Measurements from ENCODE around the gene CCDC30. TPM values are rescaled to one million over a fixed set of nuclear protein-coding genes. Genes with fewer than 3 reads are reported as not detected.

CCDC30 gene
- total and polyA plus RNA-seq, 2 experiments from 2014 or later, result 2.6 to 12.9 TPM

GRCh38 chr1:42477775-42478174, 14.7 kb downstream of the CCDC30 start:
- WGBS (ENCODE audit: low lambda C conversion rate, missing lambda C conversion rate), result 95% methylated on average over 3 of the region's 3 CpGs

GRCh38 chr1:42479621-42480020, 16.5 kb downstream of the CCDC30 start:
- Histone ChIP-seq H3K27me3 (no peaks in the 10 kb centered on the region), H3K4me3 (no peak overlapping the region), H3K4me1 (ENCODE audit: insufficient read depth) (no peaks in the 10 kb centered on the region), H3K27ac (no peak overlapping the region), H4K20me1 (ENCODE audit: insufficient read depth, poor library complexity, severe bottlenecking) (no peaks in the 10 kb centered on the region), H3K9me3 (ENCODE audit: low read depth) (no peaks in the 10 kb centered on the region), H3K79me2 (no peaks in the 10 kb centered on the region), H3K4me2 (no peak overlapping the region), H2AFZ (no peak overlapping the region), H3K36me3 (replicated peaks; ENCODE audit: insufficient read depth, low read depth) (no peaks in the 10 kb centered on the region), H3K9me2 (replicated peaks; ENCODE audit: insufficient read depth) (no peaks in the 10 kb centered on the region)
- DNase-seq (ENCODE audit: low spot score), result no peak
- TF ChIP-seq EZH2 (IDR thresholded peaks at IDR 0.05; ENCODE audit: borderline replicate concordance) (no peak), CTCF (IDR thresholded peaks at IDR 0.05; ENCODE audit: poor library complexity) (no peak), EZH2phosphoT487 (IDR thresholded peaks at IDR 0.05; ENCODE audit: low read depth, severe bottlenecking, unreplicated experiment) (no peak)
- WGBS (ENCODE audit: low lambda C conversion rate, missing lambda C conversion rate), result 79% methylated on average over 4 of the region's 4 CpGs

More at GRCh38 chr1:42477775-42478174, 14.7 kb downstream of the CCDC30 start:
- H3K4me1 ChIP-seq (ENCODE audit: insufficient read depth), result no peaks in the 10 kb centered on the region
- H3K27me3 ChIP-seq, result no peaks in the 10 kb centered on the region
- no peak for DNase-seq (ENCODE audit: low spot score)
- no peak overlapping the region for H3K27ac ChIP-seq
- H3K4me2 ChIP-seq, result no peak overlapping the region
- no peaks in the 10 kb centered on the region for H3K9me3 ChIP-seq (ENCODE audit: low read depth)
- H4K20me1 ChIP-seq (ENCODE audit: insufficient read depth, poor library complexity, severe bottlenecking), result no peaks in the 10 kb centered on the region
- TF ChIP-seq CTCF (IDR thresholded peaks at IDR 0.05; ENCODE audit: poor library complexity), result no peak
- no peak for TF ChIP-seq EZH2phosphoT487 (IDR thresholded peaks at IDR 0.05; ENCODE audit: low read depth, severe bottlenecking, unreplicated experiment)
- no peak for TF ChIP-seq EZH2 (IDR thresholded peaks at IDR 0.05; ENCODE audit: borderline replicate concordance)
- no peaks in the 10 kb centered on the region for H3K9me2 ChIP-seq (replicated peaks; ENCODE audit: insufficient read depth)
- H2AFZ ChIP-seq, result no peak overlapping the region
- no peaks in the 10 kb centered on the region for H3K79me2 ChIP-seq
- no peaks in the 10 kb centered on the region for H3K36me3 ChIP-seq (replicated peaks; ENCODE audit: insufficient read depth, low read depth)
- H3K4me3 ChIP-seq, result no peak overlapping the region

- Histone ChIP-seq H3K27ac (no peak overlapping the region), H4K20me1 (ENCODE audit: insufficient read depth, poor library complexity, severe bottlenecking) (no peaks in the 10 kb centered on the region), H3K27me3 (no peaks in the 10 kb centered on the region), H3K9me3 (ENCODE audit: low read depth) (no peaks in the 10 kb centered on the region), H3K9me2 (replicated peaks; ENCODE audit: insufficient read depth) (no peaks in the 10 kb centered on the region), H2AFZ (no peak overlapping the region), H3K36me3 (replicated peaks; ENCODE audit: insufficient read depth, low read depth) (no peaks in the 10 kb centered on the region), H3K4me3 (no peak overlapping the region), H3K79me2 (no peaks in the 10 kb centered on the region), H3K4me2 (no peak overlapping the region), H3K4me1 (ENCODE audit: insufficient read depth) (no peaks in the 10 kb centered on the region)
- no peak for DNase-seq (ENCODE audit: low spot score)
- TF ChIP-seq CTCF (IDR thresholded peaks at IDR 0.05; ENCODE audit: poor library complexity) (no peak), EZH2 (IDR thresholded peaks at IDR 0.05; ENCODE audit: borderline replicate concordance) (no peak), EZH2phosphoT487 (IDR thresholded peaks at IDR 0.05; ENCODE audit: low read depth, severe bottlenecking, unreplicated experiment) (no peak)
- 100% methylated on average over 1 of the region's 1 CpG for WGBS (ENCODE audit: low lambda C conversion rate, missing lambda C conversion rate)
Observed at GRCh38 chr1:42480921-42481320, 17.8 kb downstream of the CCDC30 start.

Data from hepatocyte (in vitro differentiated cells).